ENCODE results near the gene LAPTM5.
"Not testable (repeated sequence)": the region's sequence is repeated elsewhere in the genome, so short reads cannot be mapped to it uniquely, and the experiment has no call there.

LAPTM5 gene

GRCh38 chr1:30689901-30690645 lies 67.5 kb downstream of the LAPTM5 start:
- no peak for DNase-seq (ENCODE audit: extremely low read depth, low read depth)
- TF ChIP-seq, protein P1, sequence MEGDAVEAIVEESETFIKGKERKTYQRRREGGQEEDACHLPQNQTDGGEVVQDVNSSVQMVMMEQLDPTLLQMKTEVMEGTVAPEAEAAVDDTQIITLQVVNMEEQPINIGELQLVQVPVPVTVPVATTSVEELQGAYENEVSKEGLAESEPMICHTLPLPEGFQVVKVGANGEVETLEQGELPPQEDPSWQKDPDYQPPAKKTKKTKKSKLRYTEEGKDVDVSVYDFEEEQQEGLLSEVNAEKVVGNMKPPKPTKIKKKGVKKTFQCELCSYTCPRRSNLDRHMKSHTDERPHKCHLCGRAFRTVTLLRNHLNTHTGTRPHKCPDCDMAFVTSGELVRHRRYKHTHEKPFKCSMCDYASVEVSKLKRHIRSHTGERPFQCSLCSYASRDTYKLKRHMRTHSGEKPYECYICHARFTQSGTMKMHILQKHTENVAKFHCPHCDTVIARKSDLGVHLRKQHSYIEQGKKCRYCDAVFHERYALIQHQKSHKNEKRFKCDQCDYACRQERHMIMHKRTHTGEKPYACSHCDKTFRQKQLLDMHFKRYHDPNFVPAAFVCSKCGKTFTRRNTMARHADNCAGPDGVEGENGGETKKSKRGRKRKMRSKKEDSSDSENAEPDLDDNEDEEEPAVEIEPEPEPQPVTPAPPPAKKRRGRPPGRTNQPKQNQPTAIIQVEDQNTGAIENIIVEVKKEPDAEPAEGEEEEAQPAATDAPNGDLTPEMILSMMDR (IDR thresholded peaks at IDR 0.05; ENCODE audit: low read depth, low read length), result no peak

GRCh38 chr1:30688920-30689794 lies 68.4 kb downstream of the LAPTM5 start:
- TF ChIP-seq, protein P1 (IDR thresholded peaks at IDR 0.05; ENCODE audit: low read depth, low read length), result no peak
- DNase-seq (ENCODE audit: extremely low read depth, low read depth), result no peak

DNA sequence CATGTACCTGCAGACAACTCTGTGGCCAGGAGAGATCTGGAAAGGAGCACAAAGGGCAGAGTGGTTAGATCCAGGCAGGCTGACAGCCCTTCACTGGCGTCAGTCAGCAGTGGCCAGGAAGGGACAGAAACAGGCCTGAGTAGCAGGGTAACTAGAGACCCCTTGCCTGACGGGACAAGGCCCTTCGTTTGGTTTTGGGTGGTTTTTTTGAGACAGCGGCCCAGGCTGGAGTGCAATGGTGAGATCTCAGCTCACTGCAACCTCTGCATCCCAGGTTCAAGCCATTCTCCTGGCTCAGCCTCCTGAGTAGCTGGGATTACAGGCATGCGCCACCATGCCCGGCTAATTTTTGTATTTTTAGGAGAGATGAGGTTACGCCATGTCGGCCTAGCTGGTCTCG lies 69.1 kb downstream of the LAPTM5 start:
- DNase-seq (ENCODE audit: extremely low read depth, low read depth), result not testable (repeated sequence)

DNA sequence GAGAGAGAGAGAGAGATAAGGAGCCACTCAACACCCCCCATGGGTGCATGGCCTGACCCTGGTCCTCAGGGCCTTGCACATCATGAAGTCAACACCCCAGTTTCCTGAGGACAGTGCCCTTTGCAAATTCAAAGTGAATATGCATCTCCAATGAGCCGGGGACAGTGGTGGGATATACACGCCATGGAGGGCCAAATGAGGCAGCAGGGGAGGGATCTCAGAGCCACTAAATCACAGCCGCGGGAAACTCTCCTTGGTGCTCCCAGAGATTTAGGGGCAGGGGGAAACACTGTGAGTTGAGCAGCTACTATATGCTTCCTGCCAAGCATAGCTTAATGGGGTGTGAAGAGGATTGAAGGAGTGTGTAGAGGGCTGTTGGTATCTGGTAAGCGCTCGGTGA lies 69.7 kb downstream of the LAPTM5 start:
- TF ChIP-seq, protein P1 (IDR thresholded peaks at IDR 0.05; ENCODE audit: low read depth, low read length), result no peak

GRCh38 chr1:30686236-30686935 lies 71.2 kb downstream of the LAPTM5 start:
- no peak for DNase-seq (ENCODE audit: extremely low read depth, low read depth)

More for the DNA sequence above, 69.7 kb downstream of the LAPTM5 start:
- no peak for DNase-seq (ENCODE audit: extremely low read depth, low read depth)

DNA sequence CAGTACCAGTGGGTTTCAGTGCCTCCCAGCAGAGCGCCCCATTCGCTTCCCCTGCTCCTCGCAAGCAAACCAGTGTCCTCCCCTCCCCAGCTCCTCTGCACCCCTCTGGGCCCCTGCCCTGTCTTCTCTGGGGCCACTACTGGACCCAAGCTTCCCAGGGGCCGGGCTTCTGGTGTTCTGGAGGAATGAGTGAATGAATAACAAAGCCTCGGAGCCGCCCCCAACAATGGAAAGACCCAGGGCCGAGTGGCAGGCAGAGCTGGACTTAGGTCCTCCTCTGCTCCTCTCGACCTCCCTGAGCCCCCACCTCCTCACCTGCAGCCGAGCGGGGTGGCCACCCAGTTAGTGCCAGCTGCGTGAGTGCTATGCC lies 71.8 kb downstream of the LAPTM5 start:
- TF ChIP-seq, protein P1 (IDR thresholded peaks at IDR 0.05; ENCODE audit: low read depth, low read length), result no peak

More at GRCh38 chr1:30686236-30686935, 71.2 kb downstream of the LAPTM5 start:
- TF ChIP-seq, protein P1 (IDR thresholded peaks at IDR 0.05; ENCODE audit: low read depth, low read length), result no peak

GRCh38 chr1:30684881-30685795 lies 72.4 kb downstream of the LAPTM5 start:
- TF ChIP-seq, protein P1 (IDR thresholded peaks at IDR 0.05; ENCODE audit: low read depth, low read length), result no peak
- no peak for DNase-seq (ENCODE audit: extremely low read depth, low read depth)

More for the DNA sequence above, 71.8 kb downstream of the LAPTM5 start:
- DNase-seq (ENCODE audit: extremely low read depth, low read depth), result no peak

Measured in AG09319 (cell line).